OCI-LY7 (cell line): ENCODE measurements around the gene RBM28. TPM values are rescaled to one million over a fixed set of nuclear protein-coding genes. Genes with fewer than 3 reads are reported as not detected.

Experiments used
- BruUV-seq: library from RNA; stranded (reverse); fragments of 400-500 nt; replicated peaks from 2 replicates; lab custom pipeline; 2021; lab: Mats Ljungman, UMichigan
- CTCF ChIA-PET: fragments of 300-600 bp; sonication (Branson Sonifier 250); formaldehyde crosslinking; loops from one replicate; lab custom pipeline; 2022; ENCODE audit warnings: antibody characterized with exemption; ENCODE audit not compliant: unreplicated experiment; lab: Charles Lee
- POLR2A ChIA-PET: fragments of 300-600 bp; sonication (Branson Sonifier 250); formaldehyde crosslinking; loops from one replicate; lab custom pipeline; 2022; ENCODE audit warnings: antibody characterized with exemption; lab: Charles Lee
- DNase-seq: peaks from one replicate; pipeline ENCODE4 v3.0.0-alpha.2; 2015; ENCODE audit warnings: low spot score
- H2AFZ ChIP-seq: fragments of 200-600 bp; sonication (generic), shearing (Covaris generic); 2 replicates; pipeline ENCODE4 v1.6.1; 2014; ENCODE audit warnings: mild to moderate bottlenecking, antibody characterized with exemption, low read length, moderate library complexity
- H3K27ac ChIP-seq: fragments of 200-600 bp; sonication (generic); 2 replicates; pipeline ENCODE4 v1.5.1; 2014; ENCODE audit warnings: mixed run types, low read depth, mild to moderate bottlenecking, moderate library complexity, low read length, inconsistent platforms; ENCODE audit not compliant: poor library complexity, severe bottlenecking
- H3K36me3 ChIP-seq: fragments of 200-600 bp; sonication (generic); 2 replicates; pipeline ENCODE4 v1.6.1; 2014; ENCODE audit warnings: mild to moderate bottlenecking, antibody characterized with exemption, low read length, moderate library complexity, mixed read lengths; ENCODE audit not compliant: insufficient read depth
- H3K4me1 ChIP-seq: fragments of 200-600 bp; sonication (generic); 2 replicates; pipeline ENCODE4 v1.5.1; 2014; ENCODE audit warnings: mild to moderate bottlenecking, low read length; ENCODE audit not compliant: insufficient read depth, poor library complexity, severe bottlenecking
- H3K4me2 ChIP-seq: fragments of 200-600 bp; sonication (generic); 2 replicates; pipeline ENCODE4 v1.6.1; 2014; ENCODE audit warnings: mild to moderate bottlenecking, low read length
- H3K4me3 ChIP-seq: fragments of 200-600 bp; sonication (generic); 2 replicates; pipeline ENCODE4 v1.5.1; 2014; ENCODE audit warnings: mild to moderate bottlenecking, low read depth, low read length; ENCODE audit not compliant: poor library complexity, severe bottlenecking
- H3K79me2 ChIP-seq: fragments of 200-600 bp; sonication (generic); 2 replicates; pipeline ENCODE4 v1.6.1; 2016; ENCODE audit warnings: low read depth, mild to moderate bottlenecking, low read length, moderate library complexity, mixed read lengths; ENCODE audit not compliant: insufficient read depth
- H3K9me2 ChIP-seq: fragments of 200-600 bp; sonication (generic); 2 replicates; pipeline ENCODE4 v1.6.1; 2016; ENCODE audit warnings: mild to moderate bottlenecking, low read length, mixed read lengths; ENCODE audit not compliant: insufficient read depth
- H3K9me3 ChIP-seq: fragments of 200-600 bp; sonication (generic); 2 replicates; pipeline ENCODE4 v1.6.1; 2014; ENCODE audit warnings: mild to moderate bottlenecking, mixed run types, low read length, mixed read lengths
- H4K20me1 ChIP-seq: fragments of 200-600 bp; sonication (generic); 2 replicates; pipeline ENCODE4 v1.6.1; 2014; ENCODE audit warnings: mild to moderate bottlenecking, antibody characterized with exemption, low read length, moderate library complexity, mixed read lengths; ENCODE audit not compliant: insufficient read depth
- EZH2phosphoT487 ChIP-seq: fragments of 200-600 bp; sonication (generic); IDR thresholded peaks from 2 replicates; pipeline ENCODE4 v1.6.1; 2018; ENCODE audit warnings: low read depth, borderline replicate concordance, mild to moderate bottlenecking, mixed run types, antibody characterized with exemption, low read length, moderate library complexity, mixed read lengths
- intact Hi-C: fragments of 100-400 bp; cut with micrococcal nuclease; formaldehyde crosslinking; loops from one replicate; pipeline ENCODE4 v1.10.0; 2022; ENCODE audit not compliant: unreplicated experiment
- total RNA-seq, 2 experiments: library from RNA; depleted of rRNA in 1 of 2; stranded (reverse); fragments of >200 nt in 1 of 2; shearing (Covaris generic) in 1 of 2; gene quantifications; 2 replicates each; pipeline ENCODE4 v1.2.3, GENCODE V29; 2014 to 2022
- TF ChIP-seq, protein P1 (sequence below): fragments of 200-600 bp; sonication (generic); conservative IDR thresholded peaks from 2 replicates; pipeline ENCODE4 v1.5.1; 2014; ENCODE audit warnings: mild to moderate bottlenecking, antibody characterized with exemption, low read length, moderate library complexity, mixed read lengths

The RBM28 gene
- total RNA-seq, 2 experiments from 2014 or later = 35.6 to 70.0 TPM

DNA sequence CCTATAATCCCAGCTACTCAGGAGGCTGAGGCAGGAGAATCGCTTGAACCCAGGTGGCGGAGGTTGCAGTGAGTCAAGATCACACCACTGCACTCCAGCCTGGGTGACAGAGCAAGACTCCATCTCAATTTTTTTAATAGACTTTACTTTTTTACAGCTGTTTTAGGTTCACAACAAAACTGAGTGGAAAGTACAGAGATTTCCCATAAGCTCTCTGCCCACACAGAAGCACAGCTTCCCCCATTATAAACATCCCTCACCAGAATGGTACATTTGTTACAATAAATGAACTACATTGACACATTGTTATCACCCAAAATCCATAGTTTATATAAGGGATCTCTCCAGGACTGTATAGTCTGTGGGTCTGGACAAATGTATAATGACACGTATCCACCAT, 32.4 kb upstream of the RBM28 start:
- no peak for DNase-seq
- H3K4me3 ChIP-seq = no peak overlapping the region
- TF ChIP-seq, protein P1, sequence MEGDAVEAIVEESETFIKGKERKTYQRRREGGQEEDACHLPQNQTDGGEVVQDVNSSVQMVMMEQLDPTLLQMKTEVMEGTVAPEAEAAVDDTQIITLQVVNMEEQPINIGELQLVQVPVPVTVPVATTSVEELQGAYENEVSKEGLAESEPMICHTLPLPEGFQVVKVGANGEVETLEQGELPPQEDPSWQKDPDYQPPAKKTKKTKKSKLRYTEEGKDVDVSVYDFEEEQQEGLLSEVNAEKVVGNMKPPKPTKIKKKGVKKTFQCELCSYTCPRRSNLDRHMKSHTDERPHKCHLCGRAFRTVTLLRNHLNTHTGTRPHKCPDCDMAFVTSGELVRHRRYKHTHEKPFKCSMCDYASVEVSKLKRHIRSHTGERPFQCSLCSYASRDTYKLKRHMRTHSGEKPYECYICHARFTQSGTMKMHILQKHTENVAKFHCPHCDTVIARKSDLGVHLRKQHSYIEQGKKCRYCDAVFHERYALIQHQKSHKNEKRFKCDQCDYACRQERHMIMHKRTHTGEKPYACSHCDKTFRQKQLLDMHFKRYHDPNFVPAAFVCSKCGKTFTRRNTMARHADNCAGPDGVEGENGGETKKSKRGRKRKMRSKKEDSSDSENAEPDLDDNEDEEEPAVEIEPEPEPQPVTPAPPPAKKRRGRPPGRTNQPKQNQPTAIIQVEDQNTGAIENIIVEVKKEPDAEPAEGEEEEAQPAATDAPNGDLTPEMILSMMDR = no peak
- no peak for TF ChIP-seq EZH2phosphoT487
- no peaks in the 10 kb centered on the region for H3K9me2 ChIP-seq
- intact Hi-C loops = no loop called here
- H4K20me1 ChIP-seq = no peaks in the 10 kb centered on the region
- H3K36me3 ChIP-seq = no peaks in the 10 kb centered on the region
- no peaks in the 10 kb centered on the region for H3K9me3 ChIP-seq
- no peaks in the 10 kb centered on the region for H3K4me1 ChIP-seq
- POLR2A ChIA-PET = no interaction called here
- no peak overlapping the region for H3K27ac ChIP-seq
- H2AFZ ChIP-seq = no peak overlapping the region
- H3K4me2 ChIP-seq = no peak overlapping the region
- no TSS peak for BruUV-seq
- H3K79me2 ChIP-seq = no peaks in the 10 kb centered on the region
- CTCF ChIA-PET = interaction anchor here (0.6 kb wide), 2 partner anchors 49 to 84 kb away, joined by 3 read pairs; no protein-coding TSS in a partner anchor

DNA sequence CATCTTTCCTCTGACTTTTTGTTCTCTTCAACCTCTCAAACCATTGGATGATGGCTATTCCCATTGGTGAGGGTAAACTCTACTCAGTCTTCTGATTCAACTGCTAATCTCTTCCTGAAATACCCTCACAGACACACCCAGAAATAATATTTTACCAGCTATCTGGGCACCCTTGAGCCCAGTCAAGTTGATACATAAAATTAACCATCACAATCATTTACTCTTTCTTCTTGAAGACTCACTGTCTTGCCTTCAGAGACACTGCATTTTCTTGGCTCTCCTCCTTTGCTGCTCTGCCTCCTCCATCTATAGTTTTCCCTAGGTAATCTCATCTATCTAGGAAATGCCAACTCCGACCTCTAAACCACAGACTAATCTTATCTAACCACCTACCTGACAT, 30.3 kb upstream of the RBM28 start:
- Histone ChIP-seq H2AFZ (no peak overlapping the region), H4K20me1 (no peaks in the 10 kb centered on the region), H3K9me2 (no peaks in the 10 kb centered on the region), H3K27ac (no peak overlapping the region), H3K9me3 (no peaks in the 10 kb centered on the region), H3K4me2 (no peak overlapping the region), H3K79me2 (no peaks in the 10 kb centered on the region), H3K4me1 (no peaks in the 10 kb centered on the region), H3K4me3 (no peak overlapping the region), H3K36me3 (no peaks in the 10 kb centered on the region)
- BruUV-seq = no TSS peak
- intact Hi-C loops = no loop called here
- POLR2A ChIA-PET = interaction anchor here (0.7 kb wide), 1 partner anchor 15 kb away, joined by 3 read pairs; no protein-coding TSS in a partner anchor
- no peak for DNase-seq
- TF ChIP-seq, protein P1 = no peak
- CTCF ChIA-PET = no interaction called here

DNA sequence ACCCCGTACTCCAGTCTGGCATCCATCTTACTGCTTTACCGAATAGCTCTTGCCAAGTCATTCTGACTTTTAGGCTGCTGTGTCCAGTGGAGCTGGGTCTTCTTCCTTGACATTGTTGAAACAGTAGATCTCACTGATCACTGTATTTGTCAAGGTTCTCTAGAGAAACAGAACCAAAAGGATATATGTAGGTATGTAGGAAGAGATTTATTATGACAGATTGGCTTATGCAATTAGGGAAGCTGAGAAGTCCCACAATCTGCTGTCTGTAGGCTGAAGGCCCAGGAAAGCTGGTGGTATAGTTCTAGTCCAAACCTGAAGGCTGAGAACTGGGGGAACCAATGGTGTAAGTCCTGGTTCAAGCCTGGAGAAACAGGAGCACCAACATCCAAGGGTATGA, 29.9 kb upstream of the RBM28 start:
- no TSS peak for BruUV-seq
- no peak overlapping the region for H3K4me3 ChIP-seq
- H3K9me2 ChIP-seq = no peaks in the 10 kb centered on the region
- ChIA-PET POLR2A (interaction anchor here (0.7 to 1.4 kb wide), 2 partner anchors 15 to 16 kb away, joined by 3 to 4 read pairs; no protein-coding TSS in a partner anchor), CTCF (no interaction called here)
- no peaks in the 10 kb centered on the region for H4K20me1 ChIP-seq
- no peaks in the 10 kb centered on the region for H3K4me1 ChIP-seq
- H3K9me3 ChIP-seq = no peaks in the 10 kb centered on the region
- no peak overlapping the region for H2AFZ ChIP-seq
- DNase-seq = no peak
- no peak for TF ChIP-seq EZH2phosphoT487
- TF ChIP-seq, protein P1 = no peak
- H3K4me2 ChIP-seq = no peak overlapping the region
- H3K27ac ChIP-seq = no peak overlapping the region
- no peaks in the 10 kb centered on the region for H3K79me2 ChIP-seq
- intact Hi-C loops = no loop called here
- H3K36me3 ChIP-seq = no peaks in the 10 kb centered on the region
